Loucy (cell line): Measurements from ENCODE around the gene TCHHL1.

Experiments used
- H2AFZ ChIP-seq: fragments of 200-600 bp; sonication (generic); 2 replicates; pipeline ENCODE4 v1.6.0; 2016; ENCODE audit warnings: antibody characterized with exemption, mild to moderate bottlenecking, low read length, moderate library complexity
- H3F3A ChIP-seq: fragments of 200-600 bp; 2 replicates; pipeline ENCODE4 v1.6.0; 2016; ENCODE audit warnings: antibody characterized with exemption, low read depth, mild to moderate bottlenecking
- H3K27me3 ChIP-seq: fragments of 200-600 bp; sonication (generic); 2 replicates; pipeline ENCODE4 v1.6.1; 2014; ENCODE audit warnings: low read length, mild to moderate bottlenecking; ENCODE audit not compliant: insufficient read depth, poor library complexity, severe bottlenecking
- H3K36me3 ChIP-seq: fragments of 200-600 bp; sonication (generic); 2 replicates; pipeline ENCODE4 v1.6.1; 2016; ENCODE audit warnings: low read length; ENCODE audit not compliant: insufficient read depth
- H3K4me1 ChIP-seq: fragments of 200-600 bp; sonication (generic); 2 replicates; pipeline ENCODE4 v1.5.1; 2014; ENCODE audit warnings: low read length, mild to moderate bottlenecking; ENCODE audit not compliant: insufficient read depth, poor library complexity, severe bottlenecking
- H3K4me2 ChIP-seq: fragments of 200-600 bp; sonication (generic); 2 replicates; pipeline ENCODE4 v1.6.0; 2014; ENCODE audit warnings: antibody characterized with exemption, low read length, low read depth, mild to moderate bottlenecking; ENCODE audit not compliant: poor library complexity, severe bottlenecking
- H3K4me3 ChIP-seq: fragments of 200-600 bp; sonication (generic); 2 replicates; pipeline ENCODE4 v1.5.1; 2014; ENCODE audit warnings: low read length, mild to moderate bottlenecking, mixed read lengths; ENCODE audit not compliant: poor library complexity, severe bottlenecking
- H3K79me2 ChIP-seq: fragments of 200-600 bp; sonication (generic); 2 replicates; pipeline ENCODE4 v1.6.1; 2014; ENCODE audit warnings: low read length; ENCODE audit not compliant: insufficient read depth
- H3K9ac ChIP-seq: fragments of 200-600 bp; sonication (generic); 2 replicates; pipeline ENCODE4 v1.6.0; 2014; ENCODE audit warnings: mild to moderate bottlenecking, low read depth, low read length, moderate library complexity; ENCODE audit not compliant: poor library complexity, severe bottlenecking
- H3K9me2 ChIP-seq: fragments of 200-600 bp; sonication (generic); replicated peaks from 2 replicates; pipeline ENCODE4 v1.6.1; 2016; ENCODE audit warnings: low read depth, low read length, mixed read lengths
- H3K9me3 ChIP-seq: fragments of 200-600 bp; sonication (generic); 2 replicates; pipeline ENCODE4 v1.6.1; 2014; ENCODE audit warnings: mild to moderate bottlenecking, antibody characterized with exemption, low read length, low read depth; ENCODE audit not compliant: insufficient read depth
- H4K20me1 ChIP-seq: fragments of 200-600 bp; sonication (generic); 2 replicates; pipeline ENCODE4 v1.6.0; 2014; ENCODE audit warnings: antibody characterized with exemption, low read length, mild to moderate bottlenecking; ENCODE audit not compliant: insufficient read depth, poor library complexity, severe bottlenecking
- EZH2phosphoT487 ChIP-seq: fragments of 200-600 bp; IDR thresholded peaks from 2 replicates; pipeline ENCODE4 v1.6.1; 2018; ENCODE audit warnings: antibody characterized with exemption, mild to moderate bottlenecking, moderate library complexity, borderline replicate concordance
- TF ChIP-seq, protein P1 (sequence below): fragments of 200-600 bp; sonication (generic); conservative IDR thresholded peaks from 2 replicates; pipeline ENCODE4 v1.5.1; 2014; ENCODE audit warnings: mild to moderate bottlenecking, antibody characterized with exemption, low read length

TCHHL1 gene

DNA sequence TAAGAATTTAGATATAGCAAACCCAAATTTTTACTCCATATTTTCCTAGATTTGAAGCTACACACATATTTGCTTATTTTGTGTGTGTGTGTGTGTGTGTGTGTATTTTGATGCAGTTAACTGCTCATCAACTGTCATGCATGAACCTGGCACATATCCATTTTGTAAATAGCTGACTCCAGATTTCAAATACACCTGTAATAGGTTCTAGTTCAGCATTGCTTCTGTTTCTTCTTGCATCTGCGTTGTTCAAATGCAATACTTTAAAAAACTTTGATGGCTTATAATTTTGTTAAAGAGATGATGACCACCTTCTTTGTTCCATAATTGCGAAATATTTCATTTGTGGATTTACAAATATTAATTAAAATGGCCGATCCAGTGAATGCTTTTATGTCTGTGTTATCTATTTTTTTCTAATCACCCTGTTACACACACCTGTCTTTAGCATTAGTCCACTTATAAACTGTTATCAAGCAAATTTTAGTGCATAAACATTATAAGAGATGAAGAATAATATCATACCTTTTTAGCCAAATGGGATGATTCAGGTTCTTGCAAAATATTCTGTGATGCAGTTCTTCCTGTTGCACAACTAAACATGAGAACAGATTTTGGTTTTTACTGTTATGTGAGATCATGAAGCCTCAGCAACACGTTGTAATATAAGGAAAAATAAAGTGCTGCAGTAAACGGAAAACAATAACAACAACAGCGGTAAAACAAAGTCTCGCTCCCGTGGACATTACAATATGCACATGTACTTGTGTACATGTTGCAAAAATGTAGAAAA lies 39.4 kb downstream of the TCHHL1 start:
- Histone ChIP-seq H3F3A (peaks cover 14% of the 10 kb centered on the region; the same call in 1 of the 2 replicates), H3K79me2 (no peaks in the 10 kb centered on the region), H2AFZ (no peak overlapping the region), H3K9me2 (no peaks in the 10 kb centered on the region), H3K9me3 (no peaks in the 10 kb centered on the region), H3K9ac (no peak overlapping the region), H3K36me3 (no peaks in the 10 kb centered on the region), H3K27me3 (no peaks in the 10 kb centered on the region), H3K4me3 (no peak overlapping the region), H4K20me1 (no peaks in the 10 kb centered on the region), H3K4me2 (no peak overlapping the region), H3K4me1 (peaks cover 65% of the 10 kb centered on the region)
- no peak for TF ChIP-seq EZH2phosphoT487
- TF ChIP-seq, protein P1, sequence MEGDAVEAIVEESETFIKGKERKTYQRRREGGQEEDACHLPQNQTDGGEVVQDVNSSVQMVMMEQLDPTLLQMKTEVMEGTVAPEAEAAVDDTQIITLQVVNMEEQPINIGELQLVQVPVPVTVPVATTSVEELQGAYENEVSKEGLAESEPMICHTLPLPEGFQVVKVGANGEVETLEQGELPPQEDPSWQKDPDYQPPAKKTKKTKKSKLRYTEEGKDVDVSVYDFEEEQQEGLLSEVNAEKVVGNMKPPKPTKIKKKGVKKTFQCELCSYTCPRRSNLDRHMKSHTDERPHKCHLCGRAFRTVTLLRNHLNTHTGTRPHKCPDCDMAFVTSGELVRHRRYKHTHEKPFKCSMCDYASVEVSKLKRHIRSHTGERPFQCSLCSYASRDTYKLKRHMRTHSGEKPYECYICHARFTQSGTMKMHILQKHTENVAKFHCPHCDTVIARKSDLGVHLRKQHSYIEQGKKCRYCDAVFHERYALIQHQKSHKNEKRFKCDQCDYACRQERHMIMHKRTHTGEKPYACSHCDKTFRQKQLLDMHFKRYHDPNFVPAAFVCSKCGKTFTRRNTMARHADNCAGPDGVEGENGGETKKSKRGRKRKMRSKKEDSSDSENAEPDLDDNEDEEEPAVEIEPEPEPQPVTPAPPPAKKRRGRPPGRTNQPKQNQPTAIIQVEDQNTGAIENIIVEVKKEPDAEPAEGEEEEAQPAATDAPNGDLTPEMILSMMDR: no peak

DNA sequence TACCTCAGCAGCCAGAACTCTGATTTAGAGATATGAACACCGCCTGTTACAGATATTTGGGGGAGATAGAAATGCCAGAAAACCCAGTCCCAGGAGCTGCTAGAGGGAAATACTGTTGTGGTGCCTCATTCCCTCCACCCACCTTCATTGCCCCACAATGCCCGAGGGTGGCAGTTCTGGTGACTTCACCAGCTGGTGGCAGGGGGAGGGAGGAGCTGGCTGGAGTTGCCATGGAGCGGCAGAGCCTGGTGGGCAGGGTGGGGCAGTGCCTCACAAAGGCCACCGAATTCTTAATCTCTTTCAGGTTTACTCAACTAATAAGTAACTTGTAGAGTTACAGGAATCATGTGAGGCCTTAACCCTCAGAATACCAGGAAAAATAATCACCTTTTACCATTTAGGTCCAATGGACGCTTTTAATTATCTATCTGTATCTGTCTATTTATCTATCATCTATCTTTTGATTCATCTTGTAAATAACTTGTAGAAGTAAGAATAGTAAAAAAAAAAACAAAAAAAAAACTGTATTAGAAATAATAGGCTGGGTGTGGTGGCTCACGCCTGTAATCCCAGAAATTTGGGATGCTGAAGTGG lies 40.4 kb downstream of the TCHHL1 start:
- Histone ChIP-seq H3K9me2 (no peaks in the 10 kb centered on the region), H3K4me2 (peak overlapping the region; percentile 82), H3K9me3 (no peaks in the 10 kb centered on the region), H3K36me3 (no peaks in the 10 kb centered on the region), H3K9ac (peak overlapping the region; percentile 69), H4K20me1 (no peaks in the 10 kb centered on the region), H3F3A (peaks cover 14% of the 10 kb centered on the region; the same call in 1 of the 2 replicates), H3K27me3 (no peaks in the 10 kb centered on the region), H3K4me3 (peak overlapping the region; percentile 64), H3K4me1 (peaks cover 75% of the 10 kb centered on the region), H3K79me2 (no peaks in the 10 kb centered on the region), H2AFZ (peak overlapping the region; percentile 66; the same call in 1 of the 2 replicates)
- TF ChIP-seq EZH2phosphoT487: no peak
- TF ChIP-seq, protein P1: no peak; the same call in 1 of the 2 replicates

DNA sequence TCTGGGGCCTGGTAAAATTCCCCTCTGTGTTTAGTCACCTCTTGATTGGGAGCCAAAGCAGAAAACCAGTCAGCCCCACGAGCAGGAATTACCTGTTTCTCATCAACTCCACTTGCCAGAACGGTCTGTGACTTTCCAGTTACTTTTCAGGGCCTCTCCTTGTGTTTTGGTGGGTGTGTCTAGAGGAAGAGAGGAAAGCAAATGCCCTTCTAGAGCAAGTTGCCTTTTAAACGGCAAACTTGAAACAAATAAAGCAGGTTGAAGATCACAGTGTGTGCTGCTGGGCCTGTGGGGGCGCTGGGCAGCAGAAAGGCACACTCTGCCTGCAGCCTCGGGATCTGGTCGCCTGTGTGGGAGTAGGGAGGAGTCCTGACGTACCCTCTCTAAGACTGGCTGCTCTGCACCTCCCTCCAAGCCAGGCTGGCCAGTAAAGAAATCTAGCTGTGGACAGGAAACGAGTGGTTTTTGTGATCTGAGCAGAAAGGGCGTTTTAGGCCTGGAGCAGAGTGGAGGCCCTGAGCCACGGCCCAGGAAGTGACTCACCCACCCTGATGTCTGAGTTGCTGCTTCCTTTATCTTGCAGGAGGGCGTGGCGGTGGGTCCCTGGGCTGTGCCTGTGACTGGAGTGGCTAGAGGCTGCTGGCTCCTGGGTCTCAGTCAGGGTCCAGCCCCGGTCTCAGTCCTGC lies 41.0 kb downstream of the TCHHL1 start:
- Histone ChIP-seq H2AFZ (peak overlapping the region; percentile 66; the same call in 1 of the 2 replicates), H4K20me1 (no peaks in the 10 kb centered on the region), H3K36me3 (no peaks in the 10 kb centered on the region), H3K27me3 (no peaks in the 10 kb centered on the region), H3K9me3 (no peaks in the 10 kb centered on the region), H3K9me2 (no peaks in the 10 kb centered on the region), H3K4me1 (peaks cover 77% of the 10 kb centered on the region), H3K4me3 (peak overlapping the region; percentile 72), H3K9ac (peak overlapping the region; percentile 83), H3F3A (peaks cover 14% of the 10 kb centered on the region; the same call in 1 of the 2 replicates), H3K4me2 (peak overlapping the region; percentile 82), H3K79me2 (no peaks in the 10 kb centered on the region)
- TF ChIP-seq EZH2phosphoT487: no peak
- TF ChIP-seq, protein P1: peak; percentile 75
